ENCODE results near the gene MSMP. TPM values are rescaled to one million over a fixed set of nuclear protein-coding genes. Genes with fewer than 3 reads are reported as not detected.

MSMP gene
- total RNA-seq, 1 donor from 2014 or later: not detected

DNA sequence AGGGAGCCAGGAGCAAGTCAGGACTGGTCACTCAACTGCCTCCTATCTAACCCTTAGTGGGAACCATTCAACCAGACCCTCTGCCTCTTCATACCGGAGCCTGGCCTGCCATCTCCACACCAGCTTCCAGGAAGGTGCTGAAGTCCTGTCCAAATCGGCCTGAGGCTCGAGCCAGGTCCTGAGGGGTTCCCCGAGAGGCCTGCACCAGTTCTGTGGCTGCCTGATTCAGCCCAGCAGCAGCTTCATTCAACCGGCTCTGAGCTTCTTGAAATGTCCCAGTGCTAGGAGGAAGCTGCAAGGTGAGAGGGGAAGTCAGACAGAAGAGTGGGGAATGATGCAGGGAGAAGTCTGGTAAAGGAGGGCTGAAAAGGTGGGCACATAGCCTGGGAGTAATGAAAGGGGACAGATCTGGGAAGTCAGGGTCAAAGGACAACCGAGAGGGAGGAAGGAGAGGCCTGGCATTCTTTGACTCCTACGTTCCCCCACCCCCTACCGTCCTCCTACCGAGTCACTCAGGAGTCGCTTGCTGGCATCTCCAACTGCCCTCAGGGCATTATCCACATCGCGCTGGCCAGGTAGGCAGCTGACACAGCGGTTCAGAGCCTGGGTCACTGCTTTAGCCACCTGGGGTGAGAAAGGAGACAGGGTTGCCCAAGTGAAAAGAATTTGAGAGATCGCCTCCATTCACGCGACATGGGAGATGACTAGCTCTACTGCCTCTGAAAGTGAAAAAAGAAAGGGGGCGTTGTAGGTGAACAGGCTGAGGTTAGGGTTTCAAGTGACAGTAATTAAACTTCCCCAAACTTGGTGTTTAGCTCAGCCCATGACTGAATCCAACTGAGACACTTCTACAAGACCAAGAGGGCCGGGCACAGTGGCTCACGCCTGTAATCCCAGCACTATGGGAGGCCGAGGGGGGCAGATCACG, 42.3 kb downstream of the MSMP start:
- intact Hi-C loops (cut with DNase I): no loop called here
- DNase-seq: no peak
- no peak for ATAC-seq (ENCODE audit: poor library complexity)

DNA sequence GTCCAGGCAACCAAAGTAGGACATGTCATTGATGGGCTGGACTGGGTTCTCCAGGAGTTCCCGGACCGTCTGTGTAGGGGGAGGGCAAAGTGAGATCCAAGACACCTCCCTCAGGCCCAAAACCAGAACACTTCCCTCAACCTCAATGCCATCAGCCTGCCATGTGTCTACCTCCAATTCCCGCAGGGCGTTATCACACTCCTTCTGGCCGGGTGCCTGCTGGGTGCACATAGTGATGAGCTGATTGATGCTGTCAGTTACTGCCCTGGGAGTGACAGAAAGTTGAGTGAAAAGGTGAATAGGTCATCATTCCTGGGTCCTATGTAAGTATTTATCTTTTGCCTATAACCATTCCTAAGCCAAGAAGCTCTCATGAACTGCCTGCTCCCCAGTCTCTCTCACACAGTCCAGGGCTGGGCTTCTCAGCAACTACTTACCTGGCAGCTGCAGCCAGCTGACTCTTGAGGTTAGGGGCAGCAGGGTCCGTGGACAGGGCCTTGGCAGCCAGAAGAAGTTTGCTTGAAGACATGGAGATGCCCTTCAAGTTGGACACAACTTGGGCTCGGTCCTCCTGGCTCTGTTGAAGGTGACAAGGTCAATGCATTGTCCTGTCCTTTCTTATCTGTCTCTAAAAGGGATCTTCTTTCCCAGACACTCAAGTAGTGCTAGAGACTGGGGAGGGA, 43.1 kb downstream of the MSMP start:
- intact Hi-C loops (cut with DNase I): no loop called here
- no peak for ATAC-seq (ENCODE audit: poor library complexity)
- no peak for DNase-seq

DNA sequence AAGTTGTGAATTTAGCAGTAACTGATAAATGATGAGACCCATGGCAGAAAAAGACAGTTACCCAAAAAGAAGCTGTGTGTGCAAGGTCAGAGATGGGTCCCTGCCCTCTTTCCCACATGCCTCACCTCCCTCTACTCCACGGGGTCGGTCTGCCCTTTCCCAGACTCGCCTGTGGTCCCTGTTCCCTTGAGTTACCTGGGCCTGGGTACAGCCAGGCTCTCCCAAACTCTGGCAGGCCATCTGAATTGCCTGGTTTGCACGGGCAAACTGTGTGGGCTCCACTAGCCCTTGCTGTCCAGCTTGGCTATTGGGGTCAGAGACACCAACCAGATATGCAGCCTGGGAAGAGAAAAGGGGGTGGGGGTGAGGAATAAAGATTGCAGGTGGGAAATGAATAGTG, 45.9 kb downstream of the MSMP start:
- DNase-seq: no peak
- intact Hi-C loops (cut with DNase I): no loop called here
- ATAC-seq (ENCODE audit: poor library complexity): no peak

DNA sequence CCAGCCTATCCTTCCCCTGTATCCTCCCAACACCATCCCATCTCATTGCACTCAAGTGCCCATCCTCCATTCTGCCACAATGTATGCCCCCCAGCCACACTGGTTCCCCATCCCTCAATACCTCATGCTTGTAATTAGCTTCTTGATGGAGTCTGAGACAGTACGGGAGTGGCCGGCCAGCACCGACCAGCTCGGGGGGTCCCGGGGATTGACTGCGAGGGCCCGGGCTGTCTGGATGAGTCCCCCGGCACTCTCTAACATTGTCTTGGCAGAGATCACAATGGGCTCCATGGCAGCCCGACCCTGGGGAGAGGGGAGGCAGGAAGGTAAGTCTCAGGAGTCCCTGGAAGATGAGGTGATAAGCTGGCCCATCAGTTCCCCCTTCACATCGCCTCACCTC, 47.1 kb downstream of the MSMP start:
- DNase-seq (no peak), ATAC-seq (ENCODE audit: poor library complexity) (no peak)
- intact Hi-C loops (cut with DNase I): no loop called here

DNA sequence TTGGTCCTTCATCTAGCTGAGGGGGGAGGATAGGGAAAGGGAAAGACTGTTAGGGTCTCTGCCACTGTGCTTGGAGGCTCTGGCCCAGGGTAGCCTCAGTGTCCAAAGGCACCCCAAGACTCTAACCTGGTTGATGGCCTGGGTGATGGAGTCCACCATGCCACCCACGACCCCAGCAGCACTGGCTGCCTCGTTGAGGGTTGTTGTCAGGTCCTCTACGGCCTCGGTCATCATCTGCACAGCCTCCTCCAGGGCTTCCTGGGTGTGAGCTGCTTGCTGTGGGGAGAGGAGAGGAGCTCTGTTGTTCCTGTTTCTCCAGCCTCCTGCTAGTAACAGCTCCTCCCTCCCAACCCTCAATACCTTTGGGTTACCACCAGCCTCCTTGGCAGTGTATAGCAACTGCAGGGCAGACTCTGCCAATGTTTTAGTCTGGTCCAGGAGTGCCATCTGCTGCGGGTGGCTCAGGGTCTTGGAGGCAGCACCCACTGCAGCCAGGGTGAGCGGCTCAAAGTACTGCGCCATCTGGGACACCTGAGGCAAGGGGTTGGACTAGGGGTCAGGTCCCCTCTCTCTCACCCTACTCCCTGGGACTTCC, 48.1 kb downstream of the MSMP start:
- intact Hi-C loops (cut with DNase I): no loop called here
- ATAC-seq (ENCODE audit: poor library complexity): no peak

DNA sequence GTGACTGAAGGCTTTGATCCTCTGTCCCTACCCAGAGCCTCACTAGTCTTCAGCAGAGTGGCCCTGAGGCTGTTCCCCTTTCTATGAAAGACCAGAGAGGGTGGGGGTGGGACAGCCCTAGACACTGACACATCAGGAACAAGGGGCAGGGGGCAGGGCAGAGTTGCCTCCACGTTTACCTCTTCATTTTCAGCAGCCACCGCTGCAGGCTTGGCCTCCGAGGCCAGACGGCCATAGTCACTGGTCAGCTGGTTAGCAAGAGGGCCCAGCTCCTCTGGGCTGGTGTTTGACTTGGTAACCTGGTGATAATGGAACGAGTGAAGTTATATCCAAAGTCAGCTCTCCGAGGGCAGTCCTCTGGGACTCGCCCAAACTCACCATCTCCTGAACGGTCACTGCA, 48.7 kb downstream of the MSMP start:
- intact Hi-C loops (cut with DNase I): no loop called here
- DNase-seq (peak; percentile 26), ATAC-seq (ENCODE audit: poor library complexity) (no peak)

More for the DNA sequence above, 48.1 kb downstream of the MSMP start:
- peak; percentile 16 for DNase-seq

DNA sequence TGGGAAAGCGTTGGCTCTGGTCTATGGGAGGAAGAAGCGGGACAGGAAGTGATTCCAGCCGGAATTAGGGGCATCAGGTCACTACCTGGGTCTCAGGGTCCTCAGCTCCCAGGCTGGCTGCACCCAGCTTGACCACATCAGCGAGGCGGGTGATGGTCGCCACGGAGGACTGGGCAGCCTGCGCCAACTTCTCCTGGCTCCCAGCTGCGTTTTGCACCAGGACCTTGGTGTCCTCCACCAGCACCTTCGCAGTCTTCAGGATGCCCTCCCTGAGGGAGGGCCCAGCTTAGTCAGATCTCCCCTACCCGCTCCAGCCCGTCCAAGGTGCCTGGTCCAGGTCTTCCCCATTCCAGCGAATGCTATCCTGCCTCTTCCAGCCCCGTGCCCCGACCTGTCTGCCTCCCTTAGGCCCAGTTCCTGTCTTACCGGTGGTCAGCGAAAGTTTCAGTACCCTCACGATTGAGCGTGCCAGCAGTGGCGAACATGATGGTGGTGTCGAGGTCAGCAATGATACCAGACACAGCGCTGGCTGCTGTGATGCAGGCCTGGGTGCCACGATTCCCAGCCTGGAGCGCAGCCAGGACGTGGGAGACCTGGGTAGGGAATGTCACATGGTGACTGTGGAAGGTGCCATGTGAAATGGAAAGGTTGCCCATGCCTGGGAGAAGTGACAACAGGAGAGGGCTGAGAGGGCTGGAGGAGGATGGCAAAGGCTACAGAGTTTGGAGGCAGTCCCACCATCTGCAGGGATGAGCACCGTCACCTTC, 50.0 kb downstream of the MSMP start:
- DNase-seq (peak; percentile 68), ATAC-seq (ENCODE audit: poor library complexity) (peak; percentile 56)
- intact Hi-C loops (cut with DNase I): no loop called here

Small RNA genes within 50 kb of the gene (microRNA-seq; reads per million reads assigned to microRNA genes)
- not detected for gene MIR6852
- not detected for gene MIR6853

Other genes starting within 250 kb of the MSMP start
- gene TESK1, start 149.0 kb downstream of the MSMP start, total RNA-seq: 25.0 TPM
- gene CD72, start 135.9 kb downstream of the MSMP start, total RNA-seq: 0.59 TPM
- gene SIT1, start 103.3 kb downstream of the MSMP start, total RNA-seq: not detected
- gene RMRP, start 96.3 kb downstream of the MSMP start, total RNA-seq: 19,155 TPM
- 48.4 TPM for gene CCDC107, start 96.0 kb downstream of the MSMP start, total RNA-seq
- 0.24 TPM for gene ARHGEF39, start 89.1 kb downstream of the MSMP start, total RNA-seq
- not detected for gene CA9, start 80.3 kb downstream of the MSMP start, total RNA-seq
- gene TPM2, start 64.4 kb downstream of the MSMP start, total RNA-seq: 966 TPM
- 252 TPM for gene TLN1, start 22.1 kb downstream of the MSMP start, total RNA-seq
- gene CREB3, start 21.6 kb downstream of the MSMP start, total RNA-seq: 20.3 TPM
- gene GBA2, start 5.0 kb downstream of the MSMP start, total RNA-seq: 74.6 TPM
- gene RGP1, start 5.0 kb downstream of the MSMP start, total RNA-seq: 28.5 TPM
- 24.2 TPM for gene NPR2, start 37.3 kb upstream of the MSMP start, total RNA-seq
- 1.8 TPM for gene SPAG8, start 58.0 kb upstream of the MSMP start, total RNA-seq
- 82.9 TPM for gene HINT2, start 60.8 kb upstream of the MSMP start, total RNA-seq
- gene FAM221B, start 74.5 kb upstream of the MSMP start, total RNA-seq: not detected
- 13.3 TPM for gene TMEM8B, start 75.0 kb upstream of the MSMP start, total RNA-seq
- gene OR13J1, start 116.1 kb upstream of the MSMP start, total RNA-seq: not detected
- gene HRCT1, start 151.9 kb upstream of the MSMP start, total RNA-seq: 7.4 TPM
- 8.3 TPM for gene SPAAR, start 155.2 kb upstream of the MSMP start, total RNA-seq
- gene OR2S2, start 203.9 kb upstream of the MSMP start, total RNA-seq: not detected

Measured in Right ventricle myocardium superior (tissue), 1 donor.